Ishikawa (cell line): ENCODE data around the gene MROH2B.

Experiments used
- EP300 ChIP-seq: IDR thresholded peaks from 2 replicates; pipeline ENCODE4 v1.6.1; 2012; ENCODE audit warnings: borderline replicate concordance
- MAX ChIP-seq: IDR thresholded peaks from 2 replicates; pipeline ENCODE4 v1.6.1; 2012
- NFIC ChIP-seq: IDR thresholded peaks from 2 replicates; pipeline ENCODE4 v1.6.1; 2012

GRCh38 chr5:41012318-41012717 lies 58.8 kb downstream of the MROH2B start:
- TF ChIP-seq MAX (no peak), EP300 (no peak), NFIC (no peak)
